Neural cell (in vitro differentiated cells): Measurements from ENCODE around the gene FBXO11. TPM values are rescaled to one million over a fixed set of nuclear protein-coding genes. Genes with fewer than 3 reads are reported as not detected.

Experiments used
- H2AFZ ChIP-seq: fragments of 200-600, 300-800 bp; sonication (generic), shearing (Covaris generic); 2 replicates; pipeline ENCODE4 v1.6.0; 2014; ENCODE audit warnings: low read depth, mild to moderate bottlenecking, antibody characterized with exemption, low read length, moderate library complexity
- H3F3A ChIP-seq: fragments of 200-600 bp; shearing (Covaris generic); 2 replicates; pipeline ENCODE4 v1.6.1; 2016; ENCODE audit warnings: mild to moderate bottlenecking, moderate library complexity, mixed read lengths, antibody characterized with exemption, low read length; ENCODE audit not compliant: insufficient read depth, poor library complexity, severe bottlenecking
- H3K27ac ChIP-seq: fragments of 200-600, 300-800 bp; sonication (generic), shearing (Covaris generic); 2 replicates; pipeline ENCODE4 v1.5.1; 2014; ENCODE audit warnings: mild to moderate bottlenecking, low read length, moderate library complexity
- H3K27me3 ChIP-seq: fragments of 300-800, 200-600 bp; sonication (generic), shearing (Covaris generic); 2 replicates; pipeline ENCODE4 v1.6.0; 2014; ENCODE audit warnings: mild to moderate bottlenecking, low read depth, low read length, moderate library complexity; ENCODE audit not compliant: insufficient read depth
- H3K36me3 ChIP-seq: fragments of 300-800, 200-600 bp; sonication (generic), shearing (Covaris generic); 2 replicates; pipeline ENCODE4 v1.5.1; 2014; ENCODE audit warnings: mild to moderate bottlenecking, antibody characterized with exemption, low read length, moderate library complexity; ENCODE audit not compliant: insufficient read depth
- H3K4me2 ChIP-seq: fragments of 300-800, 200-600 bp; sonication (generic), shearing (Covaris generic); 2 replicates; pipeline ENCODE4 v1.6.0; 2014; ENCODE audit warnings: mild to moderate bottlenecking, low read length
- H3K4me3 ChIP-seq: fragments of 300-800, 200-600 bp; sonication (generic), shearing (Covaris generic); 2 replicates; pipeline ENCODE4 v1.5.1; 2014; ENCODE audit warnings: mild to moderate bottlenecking, low read length, moderate library complexity
- H3K79me2 ChIP-seq: fragments of 200-600 bp; shearing (Covaris generic); replicated peaks from 2 replicates; pipeline ENCODE4 v1.6.0; 2014; ENCODE audit warnings: mild to moderate bottlenecking, low read length, moderate library complexity; ENCODE audit not compliant: insufficient read depth
- H3K9ac ChIP-seq: fragments of 300-800, 200-600 bp; sonication (generic), shearing (Covaris generic); 2 replicates; pipeline ENCODE4 v1.6.1; 2016; ENCODE audit warnings: mild to moderate bottlenecking, low read length, mixed read lengths
- H3K9me2 ChIP-seq: fragments of 200-600 bp; shearing (Covaris generic); 2 replicates; pipeline ENCODE4 v1.6.1; 2016; ENCODE audit warnings: mild to moderate bottlenecking, low read length, mixed read lengths; ENCODE audit not compliant: insufficient read depth
- H3K9me3 ChIP-seq: fragments of 200-600, 300-800 bp; sonication (generic), shearing (Covaris generic); 2 replicates; pipeline ENCODE4 v1.6.1; 2016; ENCODE audit warnings: mild to moderate bottlenecking, mixed run types, low read length, moderate library complexity, mixed read lengths
- H4K20me1 ChIP-seq: fragments of 200-600 bp; shearing (Covaris generic); 2 replicates; pipeline ENCODE4 v1.6.1; 2016; ENCODE audit warnings: mild to moderate bottlenecking, mixed run types; ENCODE audit not compliant: insufficient read depth
- EP300 ChIP-seq: fragments of 450-650 bp; conservative IDR thresholded peaks from 2 replicates; pipeline ENCODE4 v1.6.1; 2014; ENCODE audit warnings: antibody characterized with exemption, mild to moderate bottlenecking, moderate library complexity; ENCODE audit not compliant: poor library complexity, severe bottlenecking
- EZH2 ChIP-seq: fragments of 200-600, 300-800 bp; shearing (Covaris generic), sonication (generic); IDR thresholded peaks from 2 replicates; pipeline ENCODE4 v1.6.1; 2014; ENCODE audit warnings: antibody characterized with exemption, low read length, borderline replicate concordance, mild to moderate bottlenecking; ENCODE audit not compliant: insufficient read depth, poor library complexity, severe bottlenecking
- MXI1 ChIP-seq: fragments of 450-650 bp; conservative IDR thresholded peaks from 2 replicates; pipeline ENCODE4 v1.6.1; 2014; ENCODE audit warnings: antibody characterized with exemption, mild to moderate bottlenecking; ENCODE audit not compliant: poor library complexity, severe bottlenecking
- POLR2AphosphoS5 ChIP-seq: IDR thresholded peaks from 2 replicates; pipeline ENCODE4 v1.6.1; 2012
- RAD21 ChIP-seq: fragments of 450-650 bp; conservative IDR thresholded peaks from 2 replicates; pipeline ENCODE4 v1.6.1; 2014; ENCODE audit warnings: antibody characterized with exemption, mild to moderate bottlenecking, moderate library complexity
- SMC3 ChIP-seq: fragments of 450-650 bp; conservative IDR thresholded peaks from 2 replicates; pipeline ENCODE4 v1.6.1; 2014; ENCODE audit warnings: antibody characterized with exemption, mild to moderate bottlenecking, moderate library complexity; ENCODE audit not compliant: poor library complexity
- TAF1 ChIP-seq: IDR thresholded peaks from 2 replicates; pipeline ENCODE4 v1.6.1; 2012; ENCODE audit warnings: low read depth
- polyA plus RNA-seq: library from polyadenylated mRNA; depleted of rRNA; stranded (reverse); fragments of >200 nt; gene quantifications from 2 replicates; pipeline ENCODE4 v1.2.3, GENCODE V29; 2014
- TF ChIP-seq, protein P1 (sequence below): fragments of 450-650 bp; IDR thresholded peaks from 2 replicates; pipeline ENCODE4 v1.5.1; 2014; ENCODE audit warnings: antibody characterized with exemption, mild to moderate bottlenecking, moderate library complexity; ENCODE audit not compliant: poor library complexity, severe bottlenecking
- TF ChIP-seq, protein P2 (sequence below): IDR thresholded peaks from 2 replicates; pipeline ENCODE4 v1.6.1; 2012; ENCODE audit warnings: borderline replicate concordance

The FBXO11 gene
- polyA plus RNA-seq, 1 donor from 2014 or later: 132 TPM

DNA sequence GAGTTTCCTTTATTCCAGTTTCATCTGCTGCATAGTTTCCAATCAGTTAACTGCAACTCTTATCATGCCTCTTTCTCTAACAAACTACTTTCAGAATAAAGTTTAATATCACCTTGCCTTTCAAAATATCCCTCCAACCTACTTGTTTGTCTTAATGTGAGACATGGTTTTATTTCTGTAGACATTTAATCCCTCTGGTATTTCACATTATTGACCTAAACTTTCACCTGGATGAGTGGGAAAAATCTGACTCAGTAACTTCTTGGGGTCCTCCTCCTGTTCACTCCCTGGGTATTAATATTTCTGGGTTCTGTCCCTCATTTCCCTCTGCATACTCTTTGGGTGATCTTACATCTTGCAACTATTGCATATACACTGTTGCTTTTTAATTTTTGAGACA, 95.4 kb downstream of the FBXO11 start:
- Histone ChIP-seq H3K27me3 (no peaks in the 10 kb centered on the region), H3K27ac (no peak overlapping the region), H2AFZ (no peak overlapping the region), H3K4me2 (no peak overlapping the region), H3K9me2 (no peaks in the 10 kb centered on the region), H3K79me2 (no peaks in the 10 kb centered on the region), H4K20me1 (no peaks in the 10 kb centered on the region), H3F3A (no peaks in the 10 kb centered on the region), H3K4me3 (no peak overlapping the region), H3K9me3 (no peaks in the 10 kb centered on the region), H3K9ac (no peak overlapping the region), H3K36me3 (peaks cover 9% of the 10 kb centered on the region)
- TF ChIP-seq POLR2AphosphoS5 (no peak), TAF1 (no peak), RAD21 (no peak), SMC3 (no peak), EP300 (no peak), EZH2 (no peak), MXI1 (no peak)
- TF ChIP-seq, protein P1, sequence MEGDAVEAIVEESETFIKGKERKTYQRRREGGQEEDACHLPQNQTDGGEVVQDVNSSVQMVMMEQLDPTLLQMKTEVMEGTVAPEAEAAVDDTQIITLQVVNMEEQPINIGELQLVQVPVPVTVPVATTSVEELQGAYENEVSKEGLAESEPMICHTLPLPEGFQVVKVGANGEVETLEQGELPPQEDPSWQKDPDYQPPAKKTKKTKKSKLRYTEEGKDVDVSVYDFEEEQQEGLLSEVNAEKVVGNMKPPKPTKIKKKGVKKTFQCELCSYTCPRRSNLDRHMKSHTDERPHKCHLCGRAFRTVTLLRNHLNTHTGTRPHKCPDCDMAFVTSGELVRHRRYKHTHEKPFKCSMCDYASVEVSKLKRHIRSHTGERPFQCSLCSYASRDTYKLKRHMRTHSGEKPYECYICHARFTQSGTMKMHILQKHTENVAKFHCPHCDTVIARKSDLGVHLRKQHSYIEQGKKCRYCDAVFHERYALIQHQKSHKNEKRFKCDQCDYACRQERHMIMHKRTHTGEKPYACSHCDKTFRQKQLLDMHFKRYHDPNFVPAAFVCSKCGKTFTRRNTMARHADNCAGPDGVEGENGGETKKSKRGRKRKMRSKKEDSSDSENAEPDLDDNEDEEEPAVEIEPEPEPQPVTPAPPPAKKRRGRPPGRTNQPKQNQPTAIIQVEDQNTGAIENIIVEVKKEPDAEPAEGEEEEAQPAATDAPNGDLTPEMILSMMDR: no peak
- TF ChIP-seq, protein P2, sequence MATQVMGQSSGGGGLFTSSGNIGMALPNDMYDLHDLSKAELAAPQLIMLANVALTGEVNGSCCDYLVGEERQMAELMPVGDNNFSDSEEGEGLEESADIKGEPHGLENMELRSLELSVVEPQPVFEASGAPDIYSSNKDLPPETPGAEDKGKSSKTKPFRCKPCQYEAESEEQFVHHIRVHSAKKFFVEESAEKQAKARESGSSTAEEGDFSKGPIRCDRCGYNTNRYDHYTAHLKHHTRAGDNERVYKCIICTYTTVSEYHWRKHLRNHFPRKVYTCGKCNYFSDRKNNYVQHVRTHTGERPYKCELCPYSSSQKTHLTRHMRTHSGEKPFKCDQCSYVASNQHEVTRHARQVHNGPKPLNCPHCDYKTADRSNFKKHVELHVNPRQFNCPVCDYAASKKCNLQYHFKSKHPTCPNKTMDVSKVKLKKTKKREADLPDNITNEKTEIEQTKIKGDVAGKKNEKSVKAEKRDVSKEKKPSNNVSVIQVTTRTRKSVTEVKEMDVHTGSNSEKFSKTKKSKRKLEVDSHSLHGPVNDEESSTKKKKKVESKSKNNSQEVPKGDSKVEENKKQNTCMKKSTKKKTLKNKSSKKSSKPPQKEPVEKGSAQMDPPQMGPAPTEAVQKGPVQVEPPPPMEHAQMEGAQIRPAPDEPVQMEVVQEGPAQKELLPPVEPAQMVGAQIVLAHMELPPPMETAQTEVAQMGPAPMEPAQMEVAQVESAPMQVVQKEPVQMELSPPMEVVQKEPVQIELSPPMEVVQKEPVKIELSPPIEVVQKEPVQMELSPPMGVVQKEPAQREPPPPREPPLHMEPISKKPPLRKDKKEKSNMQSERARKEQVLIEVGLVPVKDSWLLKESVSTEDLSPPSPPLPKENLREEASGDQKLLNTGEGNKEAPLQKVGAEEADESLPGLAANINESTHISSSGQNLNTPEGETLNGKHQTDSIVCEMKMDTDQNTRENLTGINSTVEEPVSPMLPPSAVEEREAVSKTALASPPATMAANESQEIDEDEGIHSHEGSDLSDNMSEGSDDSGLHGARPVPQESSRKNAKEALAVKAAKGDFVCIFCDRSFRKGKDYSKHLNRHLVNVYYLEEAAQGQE: no peak

DNA sequence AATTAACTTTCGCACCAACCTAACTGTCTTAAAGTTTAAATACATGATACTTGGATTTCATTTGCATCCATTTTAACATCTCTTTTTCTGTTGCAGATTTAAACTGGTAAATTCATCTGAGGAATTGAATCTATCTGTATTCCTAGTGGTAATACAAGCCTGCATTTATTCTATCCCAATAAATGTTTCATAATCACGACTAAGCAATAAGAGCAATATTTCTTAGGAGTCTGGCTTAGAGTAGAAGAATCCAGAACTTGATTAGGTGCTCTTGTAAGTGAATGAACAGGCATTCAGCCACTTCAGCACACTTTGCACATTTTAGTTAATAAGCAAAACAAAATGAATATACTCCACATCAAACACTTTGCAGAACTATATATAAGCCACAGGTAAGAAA, 96.4 kb downstream of the FBXO11 start:
- Histone ChIP-seq H2AFZ (no peak overlapping the region), H3K9me2 (no peaks in the 10 kb centered on the region), H3K4me2 (no peak overlapping the region), H4K20me1 (no peaks in the 10 kb centered on the region), H3F3A (no peaks in the 10 kb centered on the region), H3K27me3 (no peaks in the 10 kb centered on the region), H3K9ac (no peak overlapping the region), H3K9me3 (no peaks in the 10 kb centered on the region), H3K36me3 (peaks cover 9% of the 10 kb centered on the region), H3K79me2 (no peaks in the 10 kb centered on the region), H3K4me3 (no peak overlapping the region), H3K27ac (no peak overlapping the region)
- TF ChIP-seq RAD21 (no peak), POLR2AphosphoS5 (no peak), EP300 (no peak), SMC3 (no peak), TAF1 (no peak)

DNA sequence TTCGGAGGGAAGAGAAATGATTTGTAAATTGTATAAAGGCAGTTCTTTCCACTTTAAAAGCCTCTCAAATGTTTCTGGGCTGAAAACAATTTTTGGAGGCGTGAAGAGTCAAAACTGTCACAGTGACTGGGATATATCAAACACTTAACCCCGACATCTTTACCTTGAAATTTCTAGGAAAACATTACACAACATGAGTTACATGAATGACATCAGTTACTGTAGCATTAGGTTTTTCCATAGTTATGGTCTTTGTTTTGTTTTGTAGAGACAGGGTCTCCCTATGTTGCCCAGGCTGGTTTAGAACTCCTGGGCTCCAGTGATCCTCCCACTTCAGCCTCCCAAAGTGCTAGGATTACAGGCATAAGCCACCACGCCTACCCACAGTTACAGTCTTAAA, 97.7 kb downstream of the FBXO11 start:
- Histone ChIP-seq H2AFZ (no peak overlapping the region), H3K27me3 (no peaks in the 10 kb centered on the region), H3K9me2 (no peaks in the 10 kb centered on the region), H3K36me3 (peaks cover 12% of the 10 kb centered on the region), H3K79me2 (no peaks in the 10 kb centered on the region), H3K9me3 (no peaks in the 10 kb centered on the region), H3F3A (no peaks in the 10 kb centered on the region), H3K9ac (no peak overlapping the region), H4K20me1 (no peaks in the 10 kb centered on the region), H3K4me3 (no peak overlapping the region), H3K4me2 (no peak overlapping the region), H3K27ac (no peak overlapping the region)
- TF ChIP-seq EZH2 (no peak), RAD21 (no peak), POLR2AphosphoS5 (no peak), SMC3 (no peak), EP300 (no peak), MXI1 (no peak), TAF1 (no peak)
- TF ChIP-seq, protein P2: no peak
- TF ChIP-seq, protein P1: no peak
